AG09309 (cell line): ENCODE measurements around the gene MYT1.

ENCODE experiments used
- DNase-seq: peaks from one replicate; pipeline ENCODE4 v3.0.0-alpha.2; 2010; ENCODE audit warnings: low read depth
- H3K4me3 ChIP-seq: 2 replicates; pipeline ENCODE4 v1.5.1; 2011; ENCODE audit warnings: mild to moderate bottlenecking, low read depth, low read length, moderate library complexity; ENCODE audit not compliant: control insufficient read depth
- TF ChIP-seq, protein P1 (sequence below): IDR thresholded peaks from 2 replicates; pipeline ENCODE4 v1.5.1; 2011; ENCODE audit warnings: mild to moderate bottlenecking, low read depth, low read length, inconsistent platforms; ENCODE audit not compliant: insufficient read depth, control insufficient read depth; ENCODE audit errors: missing control alignments

Gene MYT1

GRCh38 chr20:64268174-64268573, 103.9 kb downstream of the MYT1 start:
- no peak for DNase-seq

GRCh38 chr20:64269604-64270411, 105.6 kb downstream of the MYT1 start:
- TF ChIP-seq, protein P1, sequence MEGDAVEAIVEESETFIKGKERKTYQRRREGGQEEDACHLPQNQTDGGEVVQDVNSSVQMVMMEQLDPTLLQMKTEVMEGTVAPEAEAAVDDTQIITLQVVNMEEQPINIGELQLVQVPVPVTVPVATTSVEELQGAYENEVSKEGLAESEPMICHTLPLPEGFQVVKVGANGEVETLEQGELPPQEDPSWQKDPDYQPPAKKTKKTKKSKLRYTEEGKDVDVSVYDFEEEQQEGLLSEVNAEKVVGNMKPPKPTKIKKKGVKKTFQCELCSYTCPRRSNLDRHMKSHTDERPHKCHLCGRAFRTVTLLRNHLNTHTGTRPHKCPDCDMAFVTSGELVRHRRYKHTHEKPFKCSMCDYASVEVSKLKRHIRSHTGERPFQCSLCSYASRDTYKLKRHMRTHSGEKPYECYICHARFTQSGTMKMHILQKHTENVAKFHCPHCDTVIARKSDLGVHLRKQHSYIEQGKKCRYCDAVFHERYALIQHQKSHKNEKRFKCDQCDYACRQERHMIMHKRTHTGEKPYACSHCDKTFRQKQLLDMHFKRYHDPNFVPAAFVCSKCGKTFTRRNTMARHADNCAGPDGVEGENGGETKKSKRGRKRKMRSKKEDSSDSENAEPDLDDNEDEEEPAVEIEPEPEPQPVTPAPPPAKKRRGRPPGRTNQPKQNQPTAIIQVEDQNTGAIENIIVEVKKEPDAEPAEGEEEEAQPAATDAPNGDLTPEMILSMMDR = no peak

More at GRCh38 chr20:64268174-64268573, 103.9 kb downstream of the MYT1 start:
- H3K4me3 ChIP-seq = no peak overlapping the region
- TF ChIP-seq, protein P1 = no peak

DNA sequence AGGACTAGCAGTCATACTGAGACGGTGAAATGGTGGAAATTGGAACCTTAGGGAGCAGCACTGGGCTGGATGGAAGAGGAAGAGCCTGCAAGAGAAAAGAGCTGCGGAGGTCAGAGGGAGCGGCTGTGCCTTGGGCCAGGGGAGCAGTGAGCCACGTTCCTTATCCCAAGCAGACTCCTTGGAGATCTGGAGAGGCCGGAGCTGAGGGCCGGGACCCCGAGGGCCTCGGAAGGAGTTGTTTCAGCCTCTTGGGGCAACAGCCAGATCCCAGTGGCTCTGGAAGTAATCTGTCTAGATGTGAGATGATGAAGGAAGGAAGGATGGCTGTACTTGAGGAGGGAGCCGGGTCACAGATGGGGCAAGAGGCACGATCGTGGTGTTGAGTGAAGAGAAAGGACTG, 107.4 kb downstream of the MYT1 start:
- TF ChIP-seq, protein P1 = no peak
- no peak for DNase-seq

More at GRCh38 chr20:64269604-64270411, 105.6 kb downstream of the MYT1 start:
- H3K4me3 ChIP-seq = no peak overlapping the region
- DNase-seq = no peak

DNA sequence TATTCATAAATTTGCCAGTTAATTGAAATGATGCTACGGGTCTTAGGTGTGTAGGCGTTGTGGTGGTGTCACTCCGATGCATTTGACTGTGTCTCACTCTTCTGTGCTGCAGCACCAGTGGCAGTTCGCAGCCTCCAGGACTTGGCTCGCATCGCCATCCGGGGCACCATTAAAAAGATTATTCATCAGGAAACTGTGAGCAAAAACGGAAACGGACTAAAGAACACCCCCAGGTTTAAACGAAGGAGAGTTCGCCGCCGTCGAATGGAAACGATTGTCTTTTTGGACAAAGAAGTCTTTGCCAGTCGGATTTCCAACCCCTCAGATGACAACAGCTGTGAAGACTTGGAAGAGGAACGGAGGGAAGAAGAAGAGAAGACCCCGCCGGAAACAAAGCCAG, 108.9 kb downstream of the MYT1 start:
- TF ChIP-seq, protein P1 = no peak
- H3K4me3 ChIP-seq = no peak overlapping the region
- no peak for DNase-seq

More for the DNA sequence above, 107.4 kb downstream of the MYT1 start:
- no peak overlapping the region for H3K4me3 ChIP-seq

- TF ChIP-seq, protein P1 = no peak
- DNase-seq = no peak
- no peak overlapping the region for H3K4me3 ChIP-seq
Observed at GRCh38 chr20:64276817-64277216, 112.6 kb downstream of the MYT1 start.

- DNase-seq = no peak
- H3K4me3 ChIP-seq = no peak overlapping the region
- TF ChIP-seq, protein P1 = no peak
Observed at GRCh38 chr20:64277571-64278316, 113.5 kb downstream of the MYT1 start.
